ENCODE measurements around the gene SCCPDH. TPM values are rescaled to one million over a fixed set of nuclear protein-coding genes. Genes with fewer than 3 reads are reported as not detected.

Gene SCCPDH
- total RNA-seq, 3 donors from 2014 or later, result 11.3 to 30.8 (median 23.7) TPM

- no peaks in the 10 kb centered on the region for H3K36me3 ChIP-seq
- intact Hi-C loops (cut with DNase I; ENCODE audit: low total_unique reads), result no loop called here
- no peak for DNase-seq (ENCODE audit: low spot score in 2 of 2)
- H3K9me3 ChIP-seq, result no peaks in the 10 kb centered on the region
- H3K4me3 ChIP-seq, result no peak overlapping the region
- peaks cover 0 to 9% of the 10 kb centered on the region in 2 donors for H3K27me3 ChIP-seq
- no peak for TF ChIP-seq POLR2AphosphoS5 (IDR thresholded peaks at IDR 0.05)
- no peak for TF ChIP-seq POLR2A (IDR thresholded peaks at IDR 0.05)
- no peak for TF ChIP-seq CTCF (IDR thresholded peaks at IDR 0.05)
- H3K4me1 ChIP-seq, result no peaks in the 10 kb centered on the region
- no peak overlapping the region for H3K27ac ChIP-seq
Measured at GRCh38 chr1:246792603-246793002, 68.4 kb downstream of the SCCPDH start.

GRCh38 chr1:246793356-246793896 lies 69.2 kb downstream of the SCCPDH start:
- Histone ChIP-seq H3K36me3 (no peaks in the 10 kb centered on the region), H3K4me1 (no peaks in the 10 kb centered on the region), H3K9me3 (no peaks in the 10 kb centered on the region), H3K27me3 (peaks cover 0 to 9% of the 10 kb centered on the region in 2 donors), H3K4me3 (no peak overlapping the region), H3K27ac (no peak overlapping the region)
- no peak for DNase-seq (ENCODE audit: low spot score in 2 of 2)
- TF ChIP-seq CTCF (IDR thresholded peaks at IDR 0.05) (no peak), POLR2A (IDR thresholded peaks at IDR 0.05) (no peak), POLR2AphosphoS5 (IDR thresholded peaks at IDR 0.05) (no peak)
- intact Hi-C loops (cut with DNase I; ENCODE audit: low total_unique reads), result no loop called here

GRCh38 chr1:246794048-246794827 lies 70.0 kb downstream of the SCCPDH start:
- Histone ChIP-seq H3K36me3 (no peaks in the 10 kb centered on the region), H3K4me3 (no peak overlapping the region), H3K27me3 (peaks cover 0 to 14% of the 10 kb centered on the region in 2 donors), H3K9me3 (no peaks in the 10 kb centered on the region), H3K4me1 (no peaks in the 10 kb centered on the region), H3K27ac (no peak overlapping the region)
- intact Hi-C loops (cut with DNase I; ENCODE audit: low total_unique reads), result no loop called here
- TF ChIP-seq CTCF (IDR thresholded peaks at IDR 0.05) (no peak), POLR2AphosphoS5 (IDR thresholded peaks at IDR 0.05) (no peak), POLR2A (IDR thresholded peaks at IDR 0.05) (no peak)
- no peak for DNase-seq (ENCODE audit: low spot score in 2 of 2)

GRCh38 chr1:246794828-246795671 lies 70.8 kb downstream of the SCCPDH start:
- Histone ChIP-seq H3K36me3 (no peaks in the 10 kb centered on the region), H3K4me3 (no peak overlapping the region), H3K27ac (no peak overlapping the region), H3K4me1 (no peaks in the 10 kb centered on the region), H3K27me3 (peaks cover 0 to 14% of the 10 kb centered on the region in 2 donors), H3K9me3 (no peaks in the 10 kb centered on the region)
- no peak for DNase-seq (ENCODE audit: low spot score in 2 of 2)
- TF ChIP-seq CTCF (IDR thresholded peaks at IDR 0.05) (no peak), POLR2A (IDR thresholded peaks at IDR 0.05) (no peak), POLR2AphosphoS5 (IDR thresholded peaks at IDR 0.05) (no peak)
- intact Hi-C loops (cut with DNase I; ENCODE audit: low total_unique reads), result no loop called here
